Uterus (tissue), 4 donors: ENCODE measurements around the gene SLC39A11. TPM values are rescaled to one million over a fixed set of nuclear protein-coding genes. Genes with fewer than 3 reads are reported as not detected.

Experiments used
- DNase-seq, 2 donors: peaks; one replicate each; pipeline ENCODE4 v3.0.0-alpha.2; 2019 to 2020
- H3K27ac ChIP-seq, 2 donors: fragments of 200-600 bp; sonication (generic); 1 replicate in 1 of 2; 2 replicates in 1 of 2; pipeline ENCODE4 v1.5.1; 2016 to 2018
- H3K27me3 ChIP-seq, 2 donors: fragments of 200-600 bp; sonication (generic); one replicate each; pipeline ENCODE4 v1.5.1; 2018 to 2019; ENCODE audit warnings: control low read depth in 1 of 2
- H3K36me3 ChIP-seq, 2 donors: fragments of 200-600 bp; sonication (generic); one replicate each; pipeline ENCODE4 v1.5.1; 2019; ENCODE audit warnings: control low read depth in 1 of 2
- H3K4me1 ChIP-seq, 2 donors: fragments of 200-600 bp; sonication (generic); one replicate each; pipeline ENCODE4 v1.5.1; 2018 to 2019; ENCODE audit warnings: control low read depth in 1 of 2
- H3K4me3 ChIP-seq, 2 donors: fragments of 200-600 bp; sonication (generic); 1 replicate in 1 of 2; 2 replicates in 1 of 2; pipeline ENCODE4 v1.5.1; 2018 to 2019; ENCODE audit warnings: mild to moderate bottlenecking in 1 of 2
- H3K9me3 ChIP-seq, 2 donors: fragments of 200-600 bp; sonication (generic); one replicate each; pipeline ENCODE4 v1.5.1; 2019; ENCODE audit warnings: control low read depth in 1 of 2
- CTCF ChIP-seq, 4 experiments: fragments of 200-600 bp in 2 of 4; fragments of 450-650 bp in 2 of 4; sonication (generic) in 2 of 4; IDR thresholded peaks; one replicate each; pipeline ENCODE4 v1.5.1; 2016 to 2019; ENCODE audit warnings: antibody characterized with exemption in 4 of 4, mild to moderate bottlenecking in 2 of 4, moderate library complexity in 1 of 4
- POLR2A ChIP-seq, 2 donors: fragments of 450-650 bp; IDR thresholded peaks; one replicate each; pipeline ENCODE4 v1.6.1; 2016; ENCODE audit warnings: antibody characterized with exemption in 2 of 2, mild to moderate bottlenecking in 1 of 2, moderate library complexity in 1 of 2
- intact Hi-C: fragments of 100-400 bp; cut with DNase I; formaldehyde crosslinking; loops from one replicate; pipeline ENCODE4 v1.15.1; 2023; ENCODE audit warnings: low total_unique reads
- total RNA-seq, 4 donors: library from RNA; depleted of rRNA in 3 of 4; stranded (reverse); fragments of >200 nt in 3 of 4; gene quantifications; one replicate each; pipeline versions ENCODE4 v1.1.0 to v1.2.4, GENCODE V29; 2014 to 2023
- donor health status: DM: yes; HTN: yes; CAD: no.

Gene SLC39A11
- total RNA-seq, 4 donors from 2014 or later = 5.4 to 56.2 (median 21.0) TPM

GRCh38 chr17:73058022-73058421 lies 34.5 kb downstream of the SLC39A11 start:
- no peak for DNase-seq
- intact Hi-C loops = no loop called here
- Histone ChIP-seq H3K27me3 (no peaks in the 10 kb centered on the region), H3K4me3 (no peak overlapping the region), H3K9me3 (no peaks in the 10 kb centered on the region), H3K36me3 (no peaks in the 10 kb centered on the region), H3K4me1 (no peaks in the 10 kb centered on the region), H3K27ac (no peak overlapping the region)
- TF ChIP-seq CTCF (IDR thresholded peaks at IDR 0.05) = no peak
- TF ChIP-seq POLR2A (IDR thresholded peaks at IDR 0.05) = no peak

- no peak overlapping the region for H3K4me3 ChIP-seq
- TF ChIP-seq CTCF (IDR thresholded peaks at IDR 0.05) (no peak), POLR2A (IDR thresholded peaks at IDR 0.05) (no peak)
Measured at GRCh38 chr17:73057196-73057595, 35.3 kb downstream of the SLC39A11 start.

DNA sequence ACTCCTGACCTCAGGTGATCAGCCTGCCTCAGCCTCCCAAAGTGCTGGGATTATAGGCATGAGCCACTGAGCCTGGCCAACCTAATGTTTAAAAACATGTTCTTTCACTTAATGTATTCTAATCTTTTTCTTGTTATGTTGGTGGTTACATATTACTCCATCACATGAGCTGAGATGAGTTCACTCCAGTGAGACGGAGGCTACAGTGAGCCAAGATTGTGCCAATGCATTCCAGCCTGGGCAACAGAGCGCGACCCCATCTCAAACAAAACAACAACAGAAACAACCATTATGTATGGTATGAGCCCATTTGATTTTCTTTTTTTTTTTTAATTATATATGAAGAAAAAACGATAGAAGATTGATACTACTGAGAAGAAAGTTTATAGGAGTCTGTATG lies 39.6 kb downstream of the SLC39A11 start:
- Histone ChIP-seq H3K36me3 (no peaks in the 10 kb centered on the region), H3K27me3 (no peaks in the 10 kb centered on the region), H3K9me3 (no peaks in the 10 kb centered on the region), H3K4me3 (no peak overlapping the region), H3K27ac (no peak overlapping the region), H3K4me1 (no peaks in the 10 kb centered on the region)
- no peak for DNase-seq
- intact Hi-C loops = no loop called here
- TF ChIP-seq CTCF (IDR thresholded peaks at IDR 0.05) (no peak), POLR2A (IDR thresholded peaks at IDR 0.05) (no peak)

More at GRCh38 chr17:73057196-73057595, 35.3 kb downstream of the SLC39A11 start:
- no peaks in the 10 kb centered on the region for H3K9me3 ChIP-seq
- H3K27ac ChIP-seq = no peak overlapping the region
- no peaks in the 10 kb centered on the region for H3K36me3 ChIP-seq
- no peak for DNase-seq
- intact Hi-C loops = no loop called here
- no peaks in the 10 kb centered on the region for H3K27me3 ChIP-seq
- no peaks in the 10 kb centered on the region for H3K4me1 ChIP-seq

GRCh38 chr17:73050797-73051196 lies 41.7 kb downstream of the SLC39A11 start:
- H3K27ac ChIP-seq = no peak overlapping the region
- H3K36me3 ChIP-seq = no peaks in the 10 kb centered on the region
- TF ChIP-seq POLR2A (IDR thresholded peaks at IDR 0.05) = no peak
- no peak for TF ChIP-seq CTCF (IDR thresholded peaks at IDR 0.05)
- DNase-seq = no peak
- no peaks in the 10 kb centered on the region for H3K27me3 ChIP-seq
- H3K4me3 ChIP-seq = no peak overlapping the region
- H3K9me3 ChIP-seq = no peaks in the 10 kb centered on the region
- H3K4me1 ChIP-seq = no peaks in the 10 kb centered on the region
- intact Hi-C loops = no loop called here

DNA sequence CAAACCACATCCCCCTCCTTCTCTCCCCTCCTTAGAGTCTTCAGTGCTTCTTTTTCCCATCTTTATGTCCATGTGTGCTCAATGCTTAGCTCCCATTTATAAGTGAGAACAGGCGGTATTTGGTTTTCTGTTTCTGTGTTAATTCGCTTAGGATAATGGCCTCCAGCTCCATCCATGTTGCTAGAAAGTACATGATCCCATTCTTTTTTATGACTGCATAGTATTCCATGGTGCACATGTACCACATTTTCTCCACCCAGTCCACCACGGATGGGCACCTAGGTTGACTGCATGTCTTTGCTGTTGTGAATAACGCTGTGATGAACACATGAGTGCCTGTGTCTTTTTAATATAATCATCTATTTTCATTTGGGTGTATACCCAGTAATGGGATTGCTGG lies 44.3 kb downstream of the SLC39A11 start:
- Histone ChIP-seq H3K27me3 (no peaks in the 10 kb centered on the region), H3K36me3 (no peaks in the 10 kb centered on the region), H3K4me1 (no peaks in the 10 kb centered on the region), H3K4me3 (no peak overlapping the region), H3K27ac (no peak overlapping the region), H3K9me3 (no peaks in the 10 kb centered on the region)
- DNase-seq = no peak
- intact Hi-C loops = no loop called here
- TF ChIP-seq POLR2A (IDR thresholded peaks at IDR 0.05) (no peak), CTCF (IDR thresholded peaks at IDR 0.05) (no peak)
